Naive thymus-derived CD4-positive, alpha-beta T cell (primary cell): Measurements from ENCODE around the gene FAF1. TPM values are rescaled to one million over a fixed set of nuclear protein-coding genes. Genes with fewer than 3 reads are reported as not detected.

ENCODE experiments used
- ATAC-seq: fragments of 150-1000 bp; cut with Tn5 transposase; 2 replicates; pipeline ENCODE4 v1.10.0; 2021; ENCODE audit warnings: mild to moderate bottlenecking, moderate library complexity
- CTCF ChIA-PET: fragments of 350-600 bp; sonication (Branson Sonifier 250); formaldehyde crosslinking; loops from one replicate; lab custom pipeline; 2021; ENCODE audit warnings: antibody characterized with exemption; lab: Charles Lee
- POLR2A ChIA-PET: fragments of 350-600 bp; sonication (Branson Sonifier 250); formaldehyde crosslinking; loops from one replicate; lab custom pipeline; 2021; ENCODE audit warnings: antibody characterized with exemption, inconsistent platforms; lab: Charles Lee
- DNase-seq, 9 donors: peaks; one replicate each; pipeline versions ENCODE4 v3.0.0 to v3.0.0-alpha.2; 2020 to 2022; ENCODE audit warnings: mixed read lengths in 1 of 9
- H3K27ac ChIP-seq: one replicate; pipeline ENCODE4 v1.7.0; 2013; ENCODE audit warnings: mild to moderate bottlenecking, low read depth, low read length, moderate library complexity
- H3K27me3 ChIP-seq, 2 donors: one replicate each; pipeline ENCODE4 v1.7.0; 2013; ENCODE audit warnings: low read length in 2 of 2, mild to moderate bottlenecking in 2 of 2, moderate library complexity in 2 of 2; ENCODE audit not compliant: control insufficient read depth in 2 of 2, insufficient read depth in 2 of 2
- H3K36me3 ChIP-seq, 3 experiments: 1 replicate in 2 of 3; 2 replicates in 1 of 3; pipeline ENCODE4 v1.7.0; 2013; ENCODE audit warnings: low read length in 3 of 3, mild to moderate bottlenecking in 3 of 3, moderate library complexity in 1 of 3; ENCODE audit not compliant: insufficient read depth in 3 of 3, control insufficient read depth in 2 of 3
- H3K4me1 ChIP-seq, 2 donors: one replicate each; pipeline ENCODE4 v1.7.0; 2013; ENCODE audit warnings: low read length in 2 of 2, mild to moderate bottlenecking in 2 of 2, moderate library complexity in 1 of 2; ENCODE audit not compliant: control insufficient read depth in 2 of 2, insufficient read depth in 2 of 2
- H3K4me3 ChIP-seq: 2 replicates; pipeline ENCODE4 v1.7.0; 2013; ENCODE audit warnings: mild to moderate bottlenecking, low read length
- H3K9me3 ChIP-seq, 3 experiments: 1 replicate in 2 of 3; 2 replicates in 1 of 3; pipeline ENCODE4 v1.7.0; 2013; ENCODE audit warnings: low read length in 3 of 3; ENCODE audit not compliant: control insufficient read depth in 2 of 3
- H3K27ac Mint-ChIP-seq, 9 donors: one replicate each; pipeline ENCODE4 v1.8.0; 2020 to 2022; ENCODE audit warnings: mixed read lengths in 9 of 9, mild to moderate bottlenecking in 8 of 9, moderate library complexity in 5 of 9, inconsistent platforms in 2 of 9
- H3K27me3 Mint-ChIP-seq, 5 donors: one replicate each; pipeline ENCODE4 v1.8.0; 2021 to 2022; ENCODE audit warnings: mixed read lengths in 5 of 5, mild to moderate bottlenecking in 1 of 5
- H3K36me3 Mint-ChIP-seq, 5 donors: one replicate each; pipeline ENCODE4 v1.8.0; 2020 to 2022; ENCODE audit warnings: mixed read lengths in 5 of 5, mild to moderate bottlenecking in 3 of 5, inconsistent platforms in 1 of 5
- H3K4me1 Mint-ChIP-seq, 7 donors: one replicate each; pipeline ENCODE4 v1.8.0; 2020 to 2022; ENCODE audit warnings: mixed read lengths in 7 of 7, mild to moderate bottlenecking in 3 of 7, inconsistent platforms in 1 of 7
- H3K4me3 Mint-ChIP-seq, 10 donors: one replicate each; pipeline ENCODE4 v1.8.0; 2020 to 2022; ENCODE audit warnings: mild to moderate bottlenecking in 10 of 10, mixed read lengths in 10 of 10, moderate library complexity in 6 of 10, inconsistent platforms in 2 of 10
- H3K9me3 Mint-ChIP-seq, 11 donors: one replicate each; pipeline ENCODE4 v1.8.0; 2020 to 2022; ENCODE audit warnings: mixed read lengths in 11 of 11, mild to moderate bottlenecking in 4 of 11, inconsistent platforms in 1 of 11, moderate library complexity in 1 of 11
- intact Hi-C, 2 donors: fragments of 100-400 bp; cut with micrococcal nuclease; formaldehyde crosslinking; loops; one replicate each; pipeline ENCODE4 v1.15.1; 2023
- polyA plus RNA-seq, 2 donors: library from polyadenylated mRNA; unstranded; fragments of 300-500 nt; fragmentation: Illumina TruSeq; gene quantifications; one replicate each; pipeline ENCODE4 v1.2.3, GENCODE V29; 2021
- total RNA-seq, 6 experiments: library from RNA in 5 of 6; stranded (reverse) in 5 of 6; gene quantifications; 1 replicate in 5 of 6; 2 replicates in 1 of 6; pipeline ENCODE4 v1.2.3 and lab custom pipeline; 2021 to 2026

The FAF1 gene
- total and polyA plus RNA-seq, 7 experiments from 2014 or later = 36.9 to 66.6 (median 48.5) TPM

DNA sequence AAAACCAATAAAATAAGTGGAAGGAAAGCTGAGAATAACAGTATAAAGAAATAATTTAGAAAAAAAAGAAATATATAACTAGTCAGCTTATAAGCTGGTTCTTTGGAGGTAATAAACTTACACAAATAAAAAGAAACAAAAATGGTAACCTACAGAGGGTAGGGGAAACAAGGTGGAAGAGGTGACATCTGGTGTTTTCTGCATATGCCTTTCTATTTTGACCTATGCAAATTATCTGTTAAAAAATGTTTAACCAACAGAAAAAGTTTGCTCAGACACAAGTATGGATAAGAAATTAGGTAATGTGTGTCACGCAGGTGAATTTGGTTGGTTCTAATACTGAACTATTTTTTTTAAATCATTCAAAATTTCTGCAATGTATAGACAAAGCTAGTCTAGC lies 483.3 kb downstream of the FAF1 start:
- Histone ChIP-seq H3K27ac (no peak overlapping the region), H3K27me3 (no peaks in the 10 kb centered on the region), H3K4me3 (no peak overlapping the region), H3K4me1 (no peaks in the 10 kb centered on the region), H3K9me3 (no peaks in the 10 kb centered on the region), H3K36me3 (peaks cover 3 to 33% (median 4%) of the 10 kb centered on the region in 3 experiments)
- H3K36me3 Mint-ChIP-seq = peaks cover 7 to 42% (median 28%) of the 10 kb centered on the region in 5 donors
- intact Hi-C loops = no loop called here
- ChIA-PET POLR2A (no interaction called here), CTCF (no interaction called here)
- H3K27ac Mint-ChIP-seq = no peak overlapping the region
- peaks cover 0 to 2% (median 0%) of the 10 kb centered on the region in 11 donors for H3K9me3 Mint-ChIP-seq
- ATAC-seq (no peak), DNase-seq (no peak)
- H3K4me1 Mint-ChIP-seq = no peaks in the 10 kb centered on the region
- no peak overlapping the region for H3K4me3 Mint-ChIP-seq
- H3K27me3 Mint-ChIP-seq = no peaks in the 10 kb centered on the region

- POLR2A ChIA-PET = no interaction called here
- Histone ChIP-seq H3K4me3 (no peak overlapping the region), H3K27me3 (no peaks in the 10 kb centered on the region), H3K27ac (no peak overlapping the region), H3K9me3 (no peaks in the 10 kb centered on the region), H3K4me1 (no peaks in the 10 kb centered on the region), H3K36me3 (peaks cover 3 to 29% (median 4%) of the 10 kb centered on the region in 3 experiments)
- H3K9me3 Mint-ChIP-seq = peaks cover 0 to 2% (median 0%) of the 10 kb centered on the region in 11 donors
- DNase-seq = no peak
- H3K4me1 Mint-ChIP-seq = no peaks in the 10 kb centered on the region
- no peaks in the 10 kb centered on the region for H3K27me3 Mint-ChIP-seq
- CTCF ChIA-PET = no interaction called here
- peaks cover 7 to 49% (median 34%) of the 10 kb centered on the region in 5 donors for H3K36me3 Mint-ChIP-seq
- no peak for ATAC-seq
- H3K27ac Mint-ChIP-seq = no peak overlapping the region
- H3K4me3 Mint-ChIP-seq = no peak overlapping the region
- intact Hi-C loops = no loop called here
These were observed 484.9 kb downstream of the FAF1 start for GRCh38 chr1:50474859-50475809.

GRCh38 chr1:50473513-50473912 lies 486.6 kb downstream of the FAF1 start:
- peaks cover 9 to 53% (median 42%) of the 10 kb centered on the region in 5 donors for H3K36me3 Mint-ChIP-seq
- H3K27ac Mint-ChIP-seq = no peak overlapping the region
- Histone ChIP-seq H3K27me3 (no peaks in the 10 kb centered on the region), H3K9me3 (no peaks in the 10 kb centered on the region), H3K27ac (no peak overlapping the region), H3K4me1 (no peaks in the 10 kb centered on the region), H3K36me3 (peaks cover 3 to 29% (median 4%) of the 10 kb centered on the region in 3 experiments), H3K4me3 (no peak overlapping the region)
- no peaks in the 10 kb centered on the region for H3K27me3 Mint-ChIP-seq
- no peaks in the 10 kb centered on the region for H3K4me1 Mint-ChIP-seq
- ChIA-PET POLR2A (no interaction called here), CTCF (no interaction called here)
- ATAC-seq (no peak), DNase-seq (no peak)
- H3K9me3 Mint-ChIP-seq = peaks cover 0 to 2% (median 0%) of the 10 kb centered on the region in 11 donors
- intact Hi-C loops = no loop called here
- no peak overlapping the region for H3K4me3 Mint-ChIP-seq

GRCh38 chr1:50471967-50472366 lies 488.1 kb downstream of the FAF1 start:
- no peaks in the 10 kb centered on the region for H3K27me3 Mint-ChIP-seq
- H3K4me3 Mint-ChIP-seq = no peak overlapping the region
- peaks cover 7 to 54% (median 42%) of the 10 kb centered on the region in 5 donors for H3K36me3 Mint-ChIP-seq
- Histone ChIP-seq H3K4me1 (no peaks in the 10 kb centered on the region), H3K36me3 (peaks cover 3 to 29% (median 4%) of the 10 kb centered on the region in 3 experiments), H3K4me3 (no peak overlapping the region), H3K9me3 (no peaks in the 10 kb centered on the region), H3K27ac (no peak overlapping the region), H3K27me3 (no peaks in the 10 kb centered on the region)
- ChIA-PET CTCF (interaction anchor here (0.6 kb wide), 1 partner anchor 14 kb away, joined by 3 read pairs; no protein-coding TSS in a partner anchor), POLR2A (no interaction called here)
- peaks cover 0 to 2% (median 0%) of the 10 kb centered on the region in 11 donors for H3K9me3 Mint-ChIP-seq
- intact Hi-C loops = no loop called here
- peak overlapping the region in 1 of 9 donors; percentile 9 for H3K27ac Mint-ChIP-seq
- no peaks in the 10 kb centered on the region for H3K4me1 Mint-ChIP-seq
- ATAC-seq (no peak), DNase-seq (no peak)

- no peak for DNase-seq
- Mint-ChIP-seq H3K27ac (no peak overlapping the region), H3K4me1 (peaks cover 0 to 5% (median 2%) of the 10 kb centered on the region in 7 donors), H3K27me3 (no peaks in the 10 kb centered on the region), H3K36me3 (peaks cover 6 to 25% (median 10%) of the 10 kb centered on the region in 5 donors), H3K4me3 (no peak overlapping the region), H3K9me3 (no peaks in the 10 kb centered on the region)
- Histone ChIP-seq H3K4me1 (no peaks in the 10 kb centered on the region), H3K36me3 (peaks cover 0 to 5% (median 4%) of the 10 kb centered on the region in 3 experiments), H3K9me3 (no peaks in the 10 kb centered on the region), H3K4me3 (no peak overlapping the region), H3K27ac (no peak overlapping the region), H3K27me3 (no peaks in the 10 kb centered on the region)
- POLR2A ChIA-PET = no interaction called here
- CTCF ChIA-PET = no interaction called here
- no peak for ATAC-seq
- intact Hi-C loops = no loop called here
These were observed 497.1 kb downstream of the FAF1 start for GRCh38 chr1:50462964-50463363.

DNA sequence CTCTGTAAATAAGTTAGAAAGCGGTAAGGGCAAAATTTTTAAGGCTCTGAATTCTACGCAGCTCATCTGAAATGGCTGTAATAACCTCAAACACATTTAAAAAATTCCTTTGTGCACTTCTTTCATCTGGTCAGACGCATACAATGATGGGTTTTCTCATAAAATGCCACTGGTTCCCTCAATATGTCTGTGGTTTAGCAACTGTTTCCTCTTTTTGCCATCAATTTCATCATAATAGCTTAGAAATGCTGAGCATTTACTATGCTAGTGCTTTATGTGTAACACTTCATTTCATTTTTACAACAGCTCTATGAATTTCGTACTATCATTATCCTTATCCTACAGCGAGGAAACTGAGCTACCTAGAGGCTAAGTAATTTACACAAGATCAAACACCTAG lies 501.6 kb downstream of the FAF1 start:
- ATAC-seq (peak; percentile 47), DNase-seq (no peak)
- peaks cover 6 to 18% (median 8%) of the 10 kb centered on the region in 5 donors for H3K36me3 Mint-ChIP-seq
- H3K27ac ChIP-seq = no peak overlapping the region
- no peaks in the 10 kb centered on the region for H3K4me1 ChIP-seq
- H3K27me3 ChIP-seq = no peaks in the 10 kb centered on the region
- H3K9me3 ChIP-seq = no peaks in the 10 kb centered on the region
- peaks cover 0 to 23% (median 10%) of the 10 kb centered on the region in 7 donors for H3K4me1 Mint-ChIP-seq
- no peak overlapping the region for H3K27ac Mint-ChIP-seq
- intact Hi-C loops = no loop called here
- H3K27me3 Mint-ChIP-seq = no peaks in the 10 kb centered on the region
- H3K4me3 Mint-ChIP-seq = no peak overlapping the region
- ChIA-PET POLR2A (no interaction called here), CTCF (interaction anchor here (0.7 kb wide), 1 partner anchor 13 kb away, joined by 3 read pairs; no protein-coding TSS in a partner anchor)
- H3K9me3 Mint-ChIP-seq = no peaks in the 10 kb centered on the region
- H3K36me3 ChIP-seq = no peaks in the 10 kb centered on the region
- no peak overlapping the region for H3K4me3 ChIP-seq
